ENCODE data around the gene ATXN1. TPM values are rescaled to one million over a fixed set of nuclear protein-coding genes. Genes with fewer than 3 reads are reported as not detected.

ATXN1 gene
- total and polyA plus RNA-seq, 2 of the 13 experiments (the other 11 are each of a cell fraction or from before 2014, with no cell fraction given), result 20.7 to 39.5 TPM

GRCh38 chr6:16728513-16729182 is 32.6 kb downstream of the ATXN1 start (continued):
- no peak for TF ChIP-seq KIAA2018 (CRISPR knock-in tag; IDR thresholded peaks at IDR 0.05; ENCODE audit: borderline replicate concordance)
- TF ChIP-seq POLR2A (IDR thresholded peaks at IDR 0.05; ENCODE audit: insufficient read depth in 1 of 2, low read depth in 2 of 2, low read length in 2 of 2), result 0 out of 4 replicates have a peak, but pooled peaks of 1 of the 2 experiments have one; percentile 9
- peak; percentile 80; the same call in 1 of the 2 replicates for TF ChIP-seq MBD4 (IDR thresholded peaks at IDR 0.05; ENCODE audit: borderline replicate concordance, low read length)
- peak; percentile 41; the same call in 1 of the 2 replicates for TF ChIP-seq ZSCAN29 (CRISPR knock-in tag; conservative IDR thresholded peaks at IDR 0.05)
- no peak for TF ChIP-seq STAG1 (CRISPR knock-in tag; IDR thresholded peaks at IDR 0.05)
- no peak for TF ChIP-seq MED1 (CRISPR knock-in tag; IDR thresholded peaks at IDR 0.05)
- 0 out of 2 replicates have a peak, but pooled peaks have one; percentile 53 for TF ChIP-seq ZNF670 (CRISPR knock-in tag; IDR thresholded peaks at IDR 0.05; ENCODE audit: borderline replicate concordance)
- 0 out of 2 replicates have a peak, but pooled peaks have one; percentile 39 for TF ChIP-seq ZFP82 (CRISPR knock-in tag; IDR thresholded peaks at IDR 0.05; ENCODE audit: borderline replicate concordance)
- no peak for TF ChIP-seq PHF8 (CRISPR knock-in tag; IDR thresholded peaks at IDR 0.05)
- TF ChIP-seq MED13 (CRISPR knock-in tag; IDR thresholded peaks at IDR 0.05), result no peak
- TF ChIP-seq SIN3B (IDR thresholded peaks at IDR 0.05; ENCODE audit: low read length), result no peak
- TF ChIP-seq NRL (CRISPR knock-in tag; IDR thresholded peaks at IDR 0.05; ENCODE audit: borderline replicate concordance), result no peak
- TF ChIP-seq PITX1 (CRISPR knock-in tag; IDR thresholded peaks at IDR 0.05), result no peak
- TF ChIP-seq ZSCAN21 (CRISPR knock-in tag; IDR thresholded peaks at IDR 0.05; ENCODE audit: borderline replicate concordance), result no peak
- no peak for TF ChIP-seq BCL6 (CRISPR knock-in tag; IDR thresholded peaks at IDR 0.05)
- peak; percentile 54 for TF ChIP-seq RBFOX2 (IDR thresholded peaks at IDR 0.05; ENCODE audit: low read depth, low read length)
- TF ChIP-seq ZNF629 (CRISPR knock-in tag; conservative IDR thresholded peaks at IDR 0.05), result peak; percentile 63
- TF ChIP-seq ZNF720 (CRISPR knock-in tag; IDR thresholded peaks at IDR 0.05), result no peak
- TF ChIP-seq ZNF362 (CRISPR knock-in tag; IDR thresholded peaks at IDR 0.05; ENCODE audit: borderline replicate concordance), result no peak
- 0 out of 2 replicates have a peak, but pooled peaks have one; percentile 18 for TF ChIP-seq ZNF709 (CRISPR knock-in tag; IDR thresholded peaks at IDR 0.05)
- no peak for TF ChIP-seq ZMAT3 (CRISPR knock-in tag; conservative IDR thresholded peaks at IDR 0.05)
